GM12878 (cell line): ENCODE results near the gene ERC2. TPM values are rescaled to one million over a fixed set of nuclear protein-coding genes. Genes with fewer than 3 reads are reported as not detected.
"Not testable (repeated sequence)": the region's sequence is repeated elsewhere in the genome, so short reads cannot be mapped to it uniquely, and the experiment has no call there.

Experiments used
- ATAC-seq: fragments of 200-7000 bp; cut with Tn5 transposase; 3 replicates; pipeline ENCODE4 v1.9.1; 2020; ENCODE audit warnings: mild to moderate bottlenecking, moderate library complexity
- BruUV-seq: library from RNA; stranded (reverse); fragments of 400-500 nt; replicated peaks from 2 replicates; lab custom pipeline; 2021; lab: Mats Ljungman, UMichigan
- CTCF ChIA-PET: fragments of 300-600 bp; sonication (Branson Sonifier 250); formaldehyde crosslinking; extraction: SDS; loops from one replicate; lab custom pipeline; 2021; ENCODE audit warnings: inconsistent platforms; lab: Yijun Ruan, JAX
- POLR2A ChIA-PET: fragments of 350-600 bp; formaldehyde crosslinking; extraction: SDS; loops from one replicate; lab custom pipeline; 2021; ENCODE audit warnings: inconsistent platforms; lab: Charles Lee
- RAD21 ChIA-PET: fragments of 300-600 bp; sonication (Branson Sonifier 250); formaldehyde crosslinking; loops from one replicate; lab custom pipeline; 2023; ENCODE audit warnings: antibody characterized with exemption; ENCODE audit not compliant: unreplicated experiment; lab: Charles Lee
- SMC1A ChIA-PET: fragments of 300-600 bp; sonication (Branson Sonifier 250); formaldehyde crosslinking; loops from one replicate; lab custom pipeline; 2023; ENCODE audit not compliant: unreplicated experiment, uncharacterized antibody; lab: Charles Lee
- DNase-seq: peaks from one replicate; pipeline ENCODE4 v3.0.0-alpha.2; 2011; ENCODE audit warnings: low read depth, low spot score
- FAIRE-seq: peaks from 3 replicates; lab custom pipeline; 2011; peaks lifted over from hg19 to GRCh38; lab: Jason Lieb, UNC
- H2AFZ ChIP-seq: 2 replicates; pipeline ENCODE4 v1.6.0; 2011; ENCODE audit warnings: low read depth, low read length, control low read depth; ENCODE audit not compliant: control insufficient read depth
- H3K27ac ChIP-seq: 2 replicates; pipeline ENCODE4 v1.5.1; 2011; ENCODE audit warnings: control low read depth; ENCODE audit not compliant: control insufficient read depth, insufficient read depth
- H3K27me3 ChIP-seq, 2 experiments: replicated peaks in 1 of 2; 2 replicates each; pipeline versions ENCODE4 v1.6.0 to v1.6.1; 2011; ENCODE audit warnings: low read length in 1 of 2; ENCODE audit not compliant: control insufficient read depth in 2 of 2, insufficient read depth in 2 of 2
- H3K36me3 ChIP-seq, 2 experiments: 2 replicates each; pipeline ENCODE4 v1.5.1; 2011; ENCODE audit warnings: low read length in 1 of 2; ENCODE audit not compliant: control insufficient read depth in 2 of 2, insufficient read depth in 2 of 2
- H3K4me1 ChIP-seq: 2 replicates; pipeline ENCODE4 v1.6.1; 2011; ENCODE audit warnings: mild to moderate bottlenecking, low read length, moderate library complexity, mixed read lengths; ENCODE audit not compliant: control insufficient read depth, insufficient read depth
- H3K4me2 ChIP-seq: 2 replicates; pipeline ENCODE4 v1.6.0; 2011; ENCODE audit warnings: control low read depth; ENCODE audit not compliant: control insufficient read depth, insufficient read depth
- H3K4me3 ChIP-seq: fragments of 200-600 bp; sonication (generic); 2 replicates; pipeline ENCODE4 v1.5.1; 2016
- H3K79me2 ChIP-seq: 2 replicates; pipeline ENCODE4 v1.6.0; 2011; ENCODE audit warnings: low read length; ENCODE audit not compliant: control insufficient read depth, insufficient read depth
- H3K9ac ChIP-seq: 2 replicates; pipeline ENCODE4 v1.8.0; 2011; ENCODE audit warnings: low read length, control low read depth, mixed read lengths; ENCODE audit not compliant: control insufficient read depth, insufficient read depth
- H3K9me3 ChIP-seq: replicated peaks from 3 replicates; pipeline ENCODE4 v1.5.1; 2011; ENCODE audit warnings: mild to moderate bottlenecking, low read length; ENCODE audit not compliant: control insufficient read depth, insufficient read depth
- H4K20me1 ChIP-seq: 2 replicates; pipeline ENCODE4 v1.6.0; 2011; ENCODE audit not compliant: control insufficient read depth, insufficient read depth
- ATF2 ChIP-seq: IDR thresholded peaks from 2 replicates; pipeline ENCODE4 v1.6.1; 2012; ENCODE audit warnings: low read length, inconsistent platforms
- ATF3 ChIP-seq: IDR thresholded peaks from 2 replicates; pipeline ENCODE4 v1.6.1; 2011; ENCODE audit warnings: low read depth, mild to moderate bottlenecking, low read length, moderate library complexity, borderline replicate concordance; ENCODE audit errors: extremely low read depth
- BRCA1 ChIP-seq: IDR thresholded peaks from 2 replicates; pipeline ENCODE4 v1.6.1; 2011; ENCODE audit warnings: low read depth, low read length, improper control_type of control experiment
- FOXK2 ChIP-seq: fragments of 450-650 bp; IDR thresholded peaks from 2 replicates; pipeline ENCODE4 v1.6.1; 2017; ENCODE audit warnings: mild to moderate bottlenecking, moderate library complexity
- FOXM1 ChIP-seq: IDR thresholded peaks from 2 replicates; pipeline ENCODE4 v1.6.1; 2012; ENCODE audit warnings: low read depth, mild to moderate bottlenecking, inconsistent platforms, low read length, moderate library complexity
- HCFC1 ChIP-seq: fragments of 150-350 bp; IDR thresholded peaks from 2 replicates; pipeline ENCODE4 v1.6.1; 2014; ENCODE audit warnings: low read length
- IRF4 ChIP-seq: IDR thresholded peaks from 2 replicates; pipeline ENCODE4 v1.6.1; 2011; ENCODE audit warnings: low read depth, low read length
- KDM1A ChIP-seq: fragments of 200-600 bp; sonication (generic); IDR thresholded peaks from 2 replicates; pipeline ENCODE4 v1.6.1; 2016; ENCODE audit warnings: borderline replicate concordance
- NFXL1 ChIP-seq: fragments of 450-650 bp; IDR thresholded peaks from 2 replicates; pipeline ENCODE4 v1.6.1; 2017; ENCODE audit warnings: antibody characterized with exemption, mild to moderate bottlenecking, borderline replicate concordance
- NR2C1 ChIP-seq: fragments of 450-650 bp; IDR thresholded peaks from 2 replicates; pipeline ENCODE4 v1.6.1; 2017; ENCODE audit warnings: antibody characterized with exemption, mild to moderate bottlenecking, moderate library complexity
- NR2C2 ChIP-seq: IDR thresholded peaks from 2 replicates; pipeline ENCODE4 v1.6.1; 2011; ENCODE audit warnings: borderline replicate concordance, low read depth; ENCODE audit not compliant: control insufficient read depth, insufficient read length
- RUNX3 ChIP-seq: IDR thresholded peaks from 2 replicates; pipeline ENCODE4 v1.6.1; 2012; ENCODE audit warnings: low read length, inconsistent platforms
- TCF7 ChIP-seq: IDR thresholded peaks from 2 replicates; pipeline ENCODE4 v1.6.1; 2014; ENCODE audit warnings: antibody characterized with exemption, borderline replicate concordance
- WGBS: methylation state at CpG from one replicate; pipeline ENCODE4 v1.1.6; 2016; ENCODE audit warnings: low lambda C conversion rate; ENCODE audit not compliant: insufficient replicate concordance, insufficient coverage; ENCODE audit errors: missing lambda C conversion rate; 5-methylcytosine and 5-hydroxymethylcytosine counted together
- in situ Hi-C: fragments of 300-500 bp; cut with MboI; formaldehyde crosslinking; loops from 9 replicates; pipeline ENCODE4 v1.14.3; 2018; ENCODE audit warnings: mixed read lengths
- intact Hi-C: fragments of 100-400 bp; cut with micrococcal nuclease; formaldehyde crosslinking; loops from one replicate; pipeline ENCODE4 v1.14.2; 2022; ENCODE audit not compliant: unreplicated experiment
- polyA plus RNA-seq, 11 experiments: library from polyadenylated mRNA; depleted of rRNA in 4 of 11; unstranded in 6 of 11; stranded (reverse) in 5 of 11; fragments of >200 nt; fragmentation: Nextera tagmentation in 4 of 11; fragmentation: Illumina TruSeq in 1 of 11; extraction: Ambion mirVana in 4 of 11; extraction: Trizol in 1 of 11; gene quantifications; 1 replicate in 1 of 11; 2 replicates in 10 of 11; pipeline versions ENCODE4 v1.2.1 to v1.2.3, GENCODE V29; 2011 to 2016; ENCODE audit warnings: inconsistent platforms in 2 of 11, missing spikeins in 2 of 11, low read depth in 1 of 11
- total RNA-seq, 4 experiments: library from RNA; depleted of rRNA in 3 of 4; stranded (reverse); fragments of >200 nt in 3 of 4; fragmentation: Illumina TruSeq in 1 of 4; extraction: Trizol in 1 of 4; gene quantifications; 2 replicates each; pipeline versions ENCODE4 v1.2.1 to v1.2.3, GENCODE V29; 2013 to 2021

Gene ERC2
- total and polyA plus RNA-seq, 10 of the 15 experiments (the other 5 are each of a cell fraction or from before 2014, with no cell fraction given) = 0.06 to 1.4 (median 0.12) TPM; not detected in 3

DNA sequence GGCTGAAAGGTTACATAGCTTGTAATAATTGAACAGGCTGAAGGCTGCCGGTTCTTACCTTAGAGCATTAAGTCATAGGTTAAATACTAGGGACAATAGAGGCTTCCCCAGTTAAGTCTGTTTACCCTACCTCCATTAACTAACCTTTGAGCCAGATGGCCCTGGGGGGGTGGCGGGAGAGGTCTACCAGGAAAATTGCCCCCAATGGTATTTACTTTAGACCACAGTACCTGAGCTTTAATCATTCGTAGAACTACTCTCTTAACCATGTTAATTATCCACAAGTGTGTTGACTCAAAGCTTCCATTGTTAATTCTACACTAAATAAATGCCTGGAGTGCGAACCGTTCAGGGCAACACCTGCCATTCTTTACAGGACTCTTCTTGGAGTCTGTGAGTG is 28.1 kb upstream of the ERC2 start:
- H3K4me2 ChIP-seq, H4K20me1 ChIP-seq, DNase-seq, H2AFZ ChIP-seq, H3K4me1 ChIP-seq, SMC1A ChIA-PET, BruUV-seq, RAD21 ChIA-PET, H3K79me2 ChIP-seq, H3K27me3 ChIP-seq, H3K27ac ChIP-seq, in situ Hi-C loops, FAIRE-seq, H3K9ac ChIP-seq, intact Hi-C loops, H3K4me3 ChIP-seq, H3K9me3 ChIP-seq, ATAC-seq, POLR2A ChIA-PET, H3K36me3 ChIP-seq: not testable (repeated sequence)
- WGBS = 29% methylated on average over 5 of the region's 5 CpGs
- CTCF ChIA-PET = interaction anchor here (0.6 to 2.3 kb wide), 5 partner anchors 11 to 156 kb away, joined by 3 to 7 read pairs (median 5); no protein-coding TSS in a partner anchor

GRCh38 chr3:56494679-56495322 is 26.5 kb upstream of the ERC2 start:
- in situ Hi-C loops = no loop called here
- ATAC-seq = peak; percentile 94
- TF ChIP-seq BRCA1 (no peak), FOXK2 (no peak), NR2C2 (no peak), ATF3 (no peak), KDM1A (no peak), NR2C1 (no peak), RUNX3 (peak; percentile 72), TCF7 (peak; percentile 18; the same call in 1 of the 2 replicates), FOXM1 (peak; percentile 27; the same call in 1 of the 2 replicates), HCFC1 (no peak), NFXL1 (no peak), ATF2 (no peak), IRF4 (peak; percentile 45; the same call in 1 of the 2 replicates)

More at GRCh38 chr3:56494679-56495322, 26.5 kb upstream of the ERC2 start:
- Histone ChIP-seq H3K4me3 (no peak overlapping the region), H3K27me3 (no peaks in the 10 kb centered on the region), H3K27ac (no peak overlapping the region), H2AFZ (no peak overlapping the region), H3K9me3 (no peaks in the 10 kb centered on the region), H3K4me1 (no peaks in the 10 kb centered on the region), H4K20me1 (no peaks in the 10 kb centered on the region), H3K9ac (no peak overlapping the region), H3K79me2 (no peaks in the 10 kb centered on the region), H3K36me3 (no peaks in the 10 kb centered on the region), H3K4me2 (no peak overlapping the region)
- 0% methylated on average over 5 of the region's 5 CpGs for WGBS
- POLR2A ChIA-PET = no interaction called here
- peak; percentile 23 for DNase-seq
- SMC1A ChIA-PET = interaction anchor here (0.6 to 1.4 kb wide), 4 partner anchors 9 to 1038 kb away, joined by 3 to 5 read pairs (median 3); no protein-coding TSS in a partner anchor
- FAIRE-seq = peak; percentile 85
- RAD21 ChIA-PET = interaction anchor here (2.1 kb wide), 1 partner anchor 494 kb away, joined by 4 read pairs; no protein-coding TSS in a partner anchor
- CTCF ChIA-PET = interaction anchor here (0.5 to 1.6 kb wide), 19 partner anchors 9 to 440 kb away, joined by 3 to 13 read pairs (median 3); no protein-coding TSS in a partner anchor
- BruUV-seq = no TSS peak
- intact Hi-C loops = loop anchor here (5.0 kb wide), 1 partner anchor 152 kb away; no protein-coding TSS in a partner anchor
